Measurements from ENCODE around the gene FBXO48. TPM values are rescaled to one million over a fixed set of nuclear protein-coding genes. Genes with fewer than 3 reads are reported as not detected.

The FBXO48 gene, protein sequence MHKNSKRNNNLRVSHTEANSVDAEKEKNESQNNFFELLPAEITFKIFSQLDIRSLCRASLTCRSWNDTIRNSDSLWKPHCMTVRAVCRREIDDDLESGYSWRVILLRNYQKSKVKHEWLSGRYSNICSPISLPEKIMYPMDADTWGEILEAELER
- total RNA-seq, result 1.8 TPM
- long read RNA-seq, result 0 reads

DNA sequence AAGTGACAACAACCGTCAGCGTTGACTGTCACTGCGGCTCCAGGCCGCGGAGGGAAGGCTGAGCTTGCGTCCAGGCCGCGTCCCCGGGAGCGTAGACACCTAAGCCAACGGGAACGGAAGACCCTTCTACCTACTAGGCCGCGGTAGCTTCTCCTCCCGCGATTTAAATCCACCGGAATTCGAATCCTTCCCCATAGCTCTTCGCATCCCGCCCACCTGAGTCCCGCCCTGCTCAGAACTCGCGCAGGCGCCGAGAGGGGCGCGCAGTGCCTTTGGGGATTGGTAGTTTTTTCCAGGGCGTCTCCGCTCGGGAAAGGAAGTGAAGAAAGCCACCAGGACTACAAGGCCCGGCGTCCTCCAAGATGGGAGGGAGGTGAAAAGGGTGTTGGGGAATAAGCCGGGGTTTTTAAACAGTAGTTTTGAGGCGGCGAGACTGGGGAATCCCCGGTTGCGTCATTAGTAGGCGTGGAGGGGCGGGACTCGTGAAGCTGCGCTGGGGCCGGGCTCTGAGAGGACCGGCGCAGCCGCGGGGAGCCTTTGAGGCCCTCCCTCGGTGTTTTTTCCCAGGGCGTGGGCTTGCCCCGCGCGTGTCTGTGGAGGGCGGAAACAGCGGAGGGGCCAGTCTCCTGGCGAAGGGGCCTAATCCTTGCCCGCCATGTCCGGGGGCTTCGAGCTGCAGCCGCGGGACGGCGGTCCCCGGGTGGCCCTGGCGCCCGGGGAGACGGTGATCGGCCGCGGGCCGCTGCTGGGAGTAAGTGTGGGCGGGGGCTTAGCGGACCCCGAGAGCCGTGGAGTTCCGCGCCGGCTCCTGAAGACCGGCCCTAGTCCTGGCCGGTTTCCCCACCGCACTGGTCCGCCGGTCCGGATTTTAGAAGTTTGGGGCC lies at the start of gene FBXO48, which contains the start of gene APLF:
TSS of gene FBXO48 (minus strand) at position 218 of the 884 bp plus-strand sequence. CDS start 2,149 bp downstream, outside the sequence.
TSS of gene APLF (plus strand) at position 509 of the 884 bp plus-strand sequence. CDS start at position 656, 147 bp downstream.
- intact Hi-C loops (cut with DNase I), result no loop called here
- DNase-seq, result peak; percentile 98

DNA sequence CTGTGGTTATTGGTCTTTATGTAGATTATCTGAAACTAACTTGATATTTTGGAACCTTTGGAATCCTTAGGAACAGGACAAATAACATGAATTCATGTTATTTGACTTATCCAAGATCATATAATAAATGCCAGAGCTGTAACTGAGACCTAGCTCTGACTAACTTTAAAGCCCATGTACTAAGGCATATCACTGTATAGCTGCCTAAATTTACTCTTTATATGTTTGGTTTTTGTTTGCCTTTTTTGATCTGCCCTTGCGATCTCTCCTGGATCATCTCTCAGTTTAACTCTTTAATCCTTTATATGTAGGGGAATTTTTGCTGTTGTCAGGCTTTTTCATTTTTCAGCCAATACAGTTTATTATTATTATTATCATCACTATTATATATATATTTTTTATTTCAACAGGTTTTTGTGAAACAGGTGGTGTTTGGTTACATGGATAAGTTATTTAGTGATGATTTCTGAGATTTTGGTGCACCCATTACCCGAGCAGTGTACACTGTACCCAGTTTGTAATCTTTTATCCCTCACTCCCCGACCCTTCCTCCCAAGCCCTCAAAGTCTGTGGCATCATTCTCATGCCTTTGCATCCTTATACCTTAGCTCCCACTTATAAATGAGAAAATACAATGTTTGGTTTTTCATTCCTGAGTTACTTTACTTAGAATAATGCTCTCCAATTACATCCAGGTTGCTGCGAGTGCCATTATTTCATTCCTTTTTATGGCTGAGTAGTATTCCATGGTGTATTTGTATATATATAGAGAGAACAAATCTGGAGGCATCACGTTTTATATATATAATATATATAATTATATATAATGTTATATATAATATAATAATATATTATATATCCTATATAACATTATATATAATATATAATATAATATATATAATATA lies 49.2 kb upstream of the FBXO48 start:
- intact Hi-C loops (cut with DNase I), result no loop called here
- ATAC-seq (no peak), DNase-seq (no peak)
- Histone ChIP-seq H3K36me3 (no peaks in the 10 kb centered on the region), H3K27me3 (no peaks in the 10 kb centered on the region), H3K27ac (no peak overlapping the region), H3K9me3 (no peaks in the 10 kb centered on the region), H3K4me1 (no peaks in the 10 kb centered on the region), H3K4me3 (no peak overlapping the region)
- TF ChIP-seq, protein P1, sequence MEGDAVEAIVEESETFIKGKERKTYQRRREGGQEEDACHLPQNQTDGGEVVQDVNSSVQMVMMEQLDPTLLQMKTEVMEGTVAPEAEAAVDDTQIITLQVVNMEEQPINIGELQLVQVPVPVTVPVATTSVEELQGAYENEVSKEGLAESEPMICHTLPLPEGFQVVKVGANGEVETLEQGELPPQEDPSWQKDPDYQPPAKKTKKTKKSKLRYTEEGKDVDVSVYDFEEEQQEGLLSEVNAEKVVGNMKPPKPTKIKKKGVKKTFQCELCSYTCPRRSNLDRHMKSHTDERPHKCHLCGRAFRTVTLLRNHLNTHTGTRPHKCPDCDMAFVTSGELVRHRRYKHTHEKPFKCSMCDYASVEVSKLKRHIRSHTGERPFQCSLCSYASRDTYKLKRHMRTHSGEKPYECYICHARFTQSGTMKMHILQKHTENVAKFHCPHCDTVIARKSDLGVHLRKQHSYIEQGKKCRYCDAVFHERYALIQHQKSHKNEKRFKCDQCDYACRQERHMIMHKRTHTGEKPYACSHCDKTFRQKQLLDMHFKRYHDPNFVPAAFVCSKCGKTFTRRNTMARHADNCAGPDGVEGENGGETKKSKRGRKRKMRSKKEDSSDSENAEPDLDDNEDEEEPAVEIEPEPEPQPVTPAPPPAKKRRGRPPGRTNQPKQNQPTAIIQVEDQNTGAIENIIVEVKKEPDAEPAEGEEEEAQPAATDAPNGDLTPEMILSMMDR (IDR thresholded peaks at IDR 0.05), result no peak

More for the DNA sequence above, at the start of gene FBXO48, which contains the start of gene APLF:
- H3K9me3 ChIP-seq, result no peaks in the 10 kb centered on the region
- peak within 1 kb of the TSS; percentile 79 for H3K4me3 ChIP-seq
- H3K27ac ChIP-seq, result peak within 1 kb of the TSS; percentile 87
- H3K4me1 ChIP-seq, result peaks cover 15% of the 10 kb centered on the region
- H3K36me3 ChIP-seq, result no peaks in the 10 kb centered on the region
- TF ChIP-seq, protein P1 (IDR thresholded peaks at IDR 0.05), result no peak
- ATAC-seq, result peak; percentile 98
- no peaks in the 10 kb centered on the region for H3K27me3 ChIP-seq

GRCh38 chr2:68514316-68514929 lies 47.3 kb upstream of the FBXO48 start:
- Histone ChIP-seq H3K4me3 (no peak overlapping the region), H3K36me3 (no peaks in the 10 kb centered on the region), H3K27ac (no peak overlapping the region), H3K27me3 (no peaks in the 10 kb centered on the region), H3K9me3 (no peaks in the 10 kb centered on the region), H3K4me1 (no peaks in the 10 kb centered on the region)
- intact Hi-C loops (cut with DNase I), result no loop called here
- ATAC-seq, result no peak
- TF ChIP-seq, protein P1 (IDR thresholded peaks at IDR 0.05), result no peak
- DNase-seq, result no peak

- intact Hi-C loops (cut with DNase I), result no loop called here
- no peaks in the 10 kb centered on the region for H3K4me1 ChIP-seq
- TF ChIP-seq, protein P1 (IDR thresholded peaks at IDR 0.05), result no peak
- ATAC-seq, result no peak
- H3K27me3 ChIP-seq, result no peaks in the 10 kb centered on the region
- H3K36me3 ChIP-seq, result no peaks in the 10 kb centered on the region
- DNase-seq, result no peak
- H3K27ac ChIP-seq, result no peak overlapping the region
- no peak overlapping the region for H3K4me3 ChIP-seq
- no peaks in the 10 kb centered on the region for H3K9me3 ChIP-seq
These were observed 45.9 kb upstream of the FBXO48 start for GRCh38 chr2:68512966-68513365.

DNA sequence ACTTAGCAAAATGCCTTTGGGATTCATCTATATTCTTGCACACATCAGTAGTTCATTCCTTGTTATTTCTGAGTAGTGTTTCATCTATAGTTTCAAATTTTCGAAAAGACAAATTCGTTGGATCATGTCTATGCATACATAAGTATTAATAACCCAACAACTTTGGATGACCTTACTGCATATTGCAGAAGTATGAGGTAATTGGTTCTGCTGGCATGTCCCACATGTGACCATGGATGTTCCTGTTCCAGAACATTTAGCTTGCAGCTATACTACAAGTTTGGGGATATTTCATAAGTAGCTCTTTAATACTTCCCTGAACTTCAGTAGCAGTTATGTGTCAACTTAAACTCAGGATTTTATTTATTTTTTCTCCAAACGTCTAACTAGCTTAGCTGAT lies 45.2 kb upstream of the FBXO48 start:
- ATAC-seq, result peak; percentile 75

More for the DNA sequence above, 45.2 kb upstream of the FBXO48 start:
- intact Hi-C loops (cut with DNase I), result no loop called here
- H3K27ac ChIP-seq, result no peak overlapping the region
- H3K9me3 ChIP-seq, result no peaks in the 10 kb centered on the region
- no peaks in the 10 kb centered on the region for H3K36me3 ChIP-seq
- TF ChIP-seq, protein P1 (IDR thresholded peaks at IDR 0.05), result no peak
- no peaks in the 10 kb centered on the region for H3K27me3 ChIP-seq
- no peak for DNase-seq
- no peaks in the 10 kb centered on the region for H3K4me1 ChIP-seq
- no peak overlapping the region for H3K4me3 ChIP-seq
